Measurements from ENCODE around the gene EP400. TPM values are rescaled to one million over a fixed set of nuclear protein-coding genes. Genes with fewer than 3 reads are reported as not detected.
A peak's percentile ranks its signal among the peaks of the same experiment; 100 is the strongest.
"Not testable (repeated sequence)": the region's sequence is repeated elsewhere in the genome, so short reads cannot be mapped to it uniquely, and the experiment has no call there.

Gene EP400
- total RNA-seq, 2 donors from 2014 or later, result 10.5 to 15.5 TPM

- Histone ChIP-seq H3K9me3 (no peaks in the 10 kb centered on the region), H3K27me3 (no peaks in the 10 kb centered on the region), H3K4me3 (no peak overlapping the region), H3K27ac (no peak overlapping the region), H3K36me3 (peaks cover 87% of the 10 kb centered on the region), H3K4me1 (no peaks in the 10 kb centered on the region)
- DNase-seq (ENCODE audit: low spot score), result no peak
- no peak for TF ChIP-seq CTCF (IDR thresholded peaks at IDR 0.05)
Observed at GRCh38 chr12:132049876-132050275, 100.1 kb downstream of the EP400 start.

- peaks cover 83% of the 10 kb centered on the region for H3K36me3 ChIP-seq
- H3K27me3 ChIP-seq; H3K4me1 ChIP-seq; H3K4me3 ChIP-seq; H3K27ac ChIP-seq; H3K9me3 ChIP-seq; DNase-seq (ENCODE audit: low spot score): not testable (repeated sequence)
- TF ChIP-seq CTCF (IDR thresholded peaks at IDR 0.05), result peak in 1 of 2 donors; percentile 11
Observed at GRCh38 chr12:132051718-132052117, 102.0 kb downstream of the EP400 start.

GRCh38 chr12:132052196-132052932 lies 102.6 kb downstream of the EP400 start:
- no peaks in the 10 kb centered on the region for H3K4me1 ChIP-seq
- no peak for TF ChIP-seq CTCF (IDR thresholded peaks at IDR 0.05)
- peaks cover 83% of the 10 kb centered on the region for H3K36me3 ChIP-seq

GRCh38 chr12:132053338-132054330 lies 103.9 kb downstream of the EP400 start:
- H3K27me3 ChIP-seq, result no peaks in the 10 kb centered on the region
- H3K4me3 ChIP-seq, result no peak overlapping the region
- TF ChIP-seq CTCF (IDR thresholded peaks at IDR 0.05), result no peak

More at GRCh38 chr12:132052196-132052932, 102.6 kb downstream of the EP400 start:
- Histone ChIP-seq H3K27me3 (no peaks in the 10 kb centered on the region), H3K4me3 (no peak overlapping the region), H3K9me3 (no peaks in the 10 kb centered on the region), H3K27ac (no peak overlapping the region)
- DNase-seq (ENCODE audit: low spot score), result no peak

GRCh38 chr12:132054983-132055382 lies 105.2 kb downstream of the EP400 start:
- H3K4me1 ChIP-seq, result no peaks in the 10 kb centered on the region
- no peak overlapping the region for H3K27ac ChIP-seq
- no peak overlapping the region for H3K4me3 ChIP-seq
- H3K27me3 ChIP-seq, result no peaks in the 10 kb centered on the region
- no peak for DNase-seq (ENCODE audit: low spot score)
- peaks cover 73% of the 10 kb centered on the region for H3K36me3 ChIP-seq
- no peaks in the 10 kb centered on the region for H3K9me3 ChIP-seq
- no peak for TF ChIP-seq CTCF (IDR thresholded peaks at IDR 0.05)

More at GRCh38 chr12:132053338-132054330, 103.9 kb downstream of the EP400 start:
- peaks cover 87% of the 10 kb centered on the region for H3K36me3 ChIP-seq
- no peak for DNase-seq (ENCODE audit: low spot score)
- no peak overlapping the region for H3K27ac ChIP-seq
- H3K9me3 ChIP-seq, result no peaks in the 10 kb centered on the region
- H3K4me1 ChIP-seq, result no peaks in the 10 kb centered on the region
